HepG2 (cell line): Measurements from ENCODE around the gene TPST2. TPM values are rescaled to one million over a fixed set of nuclear protein-coding genes. Genes with fewer than 3 reads are reported as not detected.

Experiments used
- ATAC-seq: fragments of 200-7000 bp; cut with Tn5 transposase; 3 replicates; pipeline ENCODE4 v1.9.1; 2020; ENCODE audit warnings: mild to moderate bottlenecking, moderate library complexity
- BruUV-seq: library from RNA; stranded (reverse); fragments of 400-500 nt; replicated peaks from 2 replicates; lab custom pipeline; 2021; lab: Mats Ljungman, UMichigan
- CTCF ChIA-PET: fragments of 300-600 bp; formaldehyde crosslinking; extraction: SDS; loops from one replicate; lab custom pipeline; 2021; ENCODE audit warnings: low total read pairs, inconsistent platforms, low intra/inter-chr PET ratio; lab: Yijun Ruan, JAX
- POLR2A ChIA-PET: fragments of 350-600 bp; sonication (Branson Sonifier 250); formaldehyde crosslinking; loops from one replicate; lab custom pipeline; 2020; ENCODE audit warnings: antibody characterized with exemption, inconsistent platforms; lab: Yijun Ruan, JAX
- DNase-seq: peaks from one replicate; pipeline ENCODE4 v3.0.0-alpha.2; 2015; ENCODE audit warnings: low spot score
- FAIRE-seq: peaks from 3 replicates; lab custom pipeline; 2011; peaks lifted over from hg19 to GRCh38; lab: Jason Lieb, UNC
- H2AFZ ChIP-seq: one replicate; pipeline ENCODE4 v1.6.1; 2011; ENCODE audit warnings: low read length, inconsistent platforms
- H3K27ac ChIP-seq: fragments of 300-600 bp; 3 replicates; pipeline ENCODE4 v1.8.0; 2011; ENCODE audit warnings: mixed run types, mild to moderate bottlenecking, mixed read lengths, low read length, inconsistent platforms; ENCODE audit not compliant: insufficient read depth; ENCODE audit errors: extremely low read length
- H3K27me3 ChIP-seq, 2 experiments: fragments of 200-600 bp in 1 of 2; 2 replicates in 1 of 2; 3 replicates in 1 of 2; pipeline versions ENCODE4 v1.6.0 to v1.8.0; 2011; ENCODE audit warnings: low read length in 2 of 2, mild to moderate bottlenecking in 2 of 2, moderate library complexity in 2 of 2, inconsistent platforms in 1 of 2; ENCODE audit not compliant: insufficient read depth in 2 of 2, control insufficient read depth in 1 of 2
- H3K36me3 ChIP-seq, 2 experiments: fragments of 200-600 bp in 1 of 2; replicated peaks in 1 of 2; 2 replicates in 1 of 2; 3 replicates in 1 of 2; pipeline versions ENCODE4 v1.5.1 to v1.8.0; 2011; ENCODE audit warnings: low read length in 2 of 2, inconsistent platforms in 1 of 2; ENCODE audit not compliant: insufficient read depth in 2 of 2, control insufficient read depth in 1 of 2
- H3K4me1 ChIP-seq: 2 replicates; pipeline ENCODE4 v1.5.1; 2012; ENCODE audit warnings: low read length, inconsistent platforms; ENCODE audit not compliant: insufficient read depth
- H3K4me2 ChIP-seq: 2 replicates; pipeline ENCODE4 v1.6.0; 2011; ENCODE audit warnings: low read depth, low read length, inconsistent platforms
- H3K4me3 ChIP-seq, 3 experiments: fragments of 200-600 bp in 1 of 3; sonication (generic), shearing (Covaris generic) in 1 of 3; replicated peaks in 1 of 3; 2 replicates each; pipeline ENCODE4 v1.5.1; 2011 to 2016; ENCODE audit warnings: low read length in 3 of 3, inconsistent platforms in 2 of 3, low read depth in 2 of 3, mild to moderate bottlenecking in 2 of 3, control low read depth in 1 of 3, mixed read lengths in 1 of 3; ENCODE audit not compliant: insufficient read depth in 1 of 3
- H3K79me2 ChIP-seq: one replicate; pipeline ENCODE4 v1.6.1; 2011; ENCODE audit warnings: low read length, inconsistent platforms; ENCODE audit not compliant: insufficient read depth
- H3K9ac ChIP-seq: 2 replicates; pipeline ENCODE4 v1.6.0; 2011; ENCODE audit warnings: mild to moderate bottlenecking, low read depth, low read length, inconsistent platforms; ENCODE audit not compliant: insufficient read depth
- H3K9me3 ChIP-seq: 2 replicates; pipeline ENCODE4 v1.5.1; 2012; ENCODE audit warnings: mild to moderate bottlenecking, low read length
- H4K20me1 ChIP-seq: 2 replicates; pipeline ENCODE4 v1.6.0; 2011; ENCODE audit warnings: inconsistent platforms, mild to moderate bottlenecking, low read length, moderate library complexity; ENCODE audit not compliant: insufficient read depth
- ASH2L ChIP-seq: fragments of 300-600, 200-600 bp; sonication (generic); IDR thresholded peaks from 2 replicates; pipeline ENCODE4 v1.7.0; 2017; ENCODE audit warnings: low read depth, mild to moderate bottlenecking, moderate library complexity, mixed read lengths, low read length; ENCODE audit not compliant: insufficient read length
- ZNF572 ChIP-seq: sonication (generic); formaldehyde crosslinking; IDR thresholded peaks from 2 replicates; pipeline ENCODE4 v1.5.1; 2020; ENCODE audit warnings: mild to moderate bottlenecking, missing genetic modification reagents
- WGBS: methylation state at CpG from one replicate; pipeline ENCODE4 v1.1.6; 2017; ENCODE audit warnings: low lambda C conversion rate; 5-methylcytosine and 5-hydroxymethylcytosine counted together
- in situ Hi-C: cut with HindIII; loops from 2 replicates; pipeline ENCODE4 v1.10.0; 2017; ENCODE audit warnings: low pct_unique_long_range_greater_than_20kb; ENCODE audit not compliant: extremely low pct_ligation_motif_present
- intact Hi-C: fragments of 100-400 bp; cut with micrococcal nuclease; formaldehyde crosslinking; loops from one replicate; pipeline ENCODE4 v1.10.0; 2022; ENCODE audit not compliant: unreplicated experiment
- polyA plus RNA-seq, 8 experiments: library from polyadenylated mRNA; depleted of rRNA in 3 of 8; stranded (reverse) in 7 of 8; unstranded in 1 of 8; fragments of >200 nt; fragmentation: Illumina TruSeq in 4 of 8; extraction: Trizol in 4 of 8; gene quantifications; 2 replicates each; pipeline versions ENCODE4 v1.2.1 to v1.2.3, GENCODE V29; 2011 to 2016; ENCODE audit warnings: low read depth in 4 of 8, missing spikeins in 1 of 8, mixed read lengths in 1 of 8; ENCODE audit not compliant: insufficient read depth in 1 of 8
- total RNA-seq, 5 experiments: library from RNA; depleted of rRNA; stranded (reverse); fragments of >200 nt; fragmentation: Illumina TruSeq; extraction: Trizol; gene quantifications; 2 replicates each; pipeline ENCODE4 v1.2.3, GENCODE V29; 2016; ENCODE audit warnings: low read depth in 1 of 5
- TF ChIP-seq, protein P1 (sequence below): sonication (generic); formaldehyde crosslinking; IDR thresholded peaks from 2 replicates; pipeline ENCODE4 v1.5.1; 2020; ENCODE audit warnings: mild to moderate bottlenecking, moderate library complexity, missing genetic modification reagents
- TF ChIP-seq, protein P2 (sequence below): sonication (generic); formaldehyde crosslinking; IDR thresholded peaks from 2 replicates; pipeline ENCODE4 v1.4.0; 2020; ENCODE audit warnings: mild to moderate bottlenecking, low read depth, missing genetic modification reagents
- TF ChIP-seq, protein P3 (sequence below): sonication (generic); formaldehyde crosslinking; IDR thresholded peaks from 2 replicates; pipeline ENCODE4 v1.4.0; 2020; ENCODE audit warnings: missing genetic modification reagents

Gene TPST2
- total and polyA plus RNA-seq, 2 of the 13 experiments (the other 11 are each of a cell fraction or from before 2014, with no cell fraction given): 15.2 to 23.8 TPM

DNA sequence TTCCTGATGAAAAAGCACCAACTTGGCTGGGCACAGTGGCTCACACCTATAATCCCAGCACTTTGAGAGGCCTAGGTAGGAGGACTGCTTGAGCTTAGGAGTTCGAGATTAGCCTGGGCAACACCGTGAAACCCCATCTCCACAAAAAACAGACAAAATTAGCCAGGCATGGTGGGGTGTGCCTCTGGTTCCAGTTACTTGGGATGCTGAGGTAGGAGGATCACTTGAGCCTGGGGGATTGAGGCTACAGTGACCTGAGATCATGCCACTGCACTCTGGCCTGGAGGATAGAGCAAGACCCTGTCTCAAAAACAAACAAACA is 109.4 kb downstream of the TPST2 start:
- H3K79me2 ChIP-seq: peaks cover 85% of the 10 kb centered on the region
- WGBS: 25% methylated on average over 2 of the region's 2 CpGs
- no peak overlapping the region for H2AFZ ChIP-seq
- POLR2A ChIA-PET: interaction anchor here (0.6 to 1.0 kb wide), 2 partner anchors 9 to 32 kb away, joined by 3 read pairs; partner anchors contain the start of gene TFIP11
- H3K27ac ChIP-seq: peak overlapping the region; percentile 95
- BruUV-seq: no TSS peak
- peak overlapping the region; percentile 55 to 64 (median 61); a peak in 5 of 6 replicates for H3K4me3 ChIP-seq
- H3K4me2 ChIP-seq: peak overlapping the region; percentile 83
- TF ChIP-seq ZNF572 (CRISPR knock-in tag) (0 out of 2 replicates have a peak, but pooled peaks have one; percentile 37), ASH2L (no peak)
- TF ChIP-seq, protein P1, sequence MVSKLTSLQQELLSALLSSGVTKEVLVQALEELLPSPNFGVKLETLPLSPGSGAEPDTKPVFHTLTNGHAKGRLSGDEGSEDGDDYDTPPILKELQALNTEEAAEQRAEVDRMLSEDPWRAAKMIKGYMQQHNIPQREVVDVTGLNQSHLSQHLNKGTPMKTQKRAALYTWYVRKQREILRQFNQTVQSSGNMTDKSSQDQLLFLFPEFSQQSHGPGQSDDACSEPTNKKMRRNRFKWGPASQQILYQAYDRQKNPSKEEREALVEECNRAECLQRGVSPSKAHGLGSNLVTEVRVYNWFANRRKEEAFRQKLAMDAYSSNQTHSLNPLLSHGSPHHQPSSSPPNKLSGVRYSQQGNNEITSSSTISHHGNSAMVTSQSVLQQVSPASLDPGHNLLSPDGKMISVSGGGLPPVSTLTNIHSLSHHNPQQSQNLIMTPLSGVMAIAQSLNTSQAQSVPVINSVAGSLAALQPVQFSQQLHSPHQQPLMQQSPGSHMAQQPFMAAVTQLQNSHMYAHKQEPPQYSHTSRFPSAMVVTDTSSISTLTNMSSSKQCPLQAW (CRISPR knock-in tag): peak; percentile 54; the same call in 1 of the 2 replicates
- TF ChIP-seq, protein P2, sequence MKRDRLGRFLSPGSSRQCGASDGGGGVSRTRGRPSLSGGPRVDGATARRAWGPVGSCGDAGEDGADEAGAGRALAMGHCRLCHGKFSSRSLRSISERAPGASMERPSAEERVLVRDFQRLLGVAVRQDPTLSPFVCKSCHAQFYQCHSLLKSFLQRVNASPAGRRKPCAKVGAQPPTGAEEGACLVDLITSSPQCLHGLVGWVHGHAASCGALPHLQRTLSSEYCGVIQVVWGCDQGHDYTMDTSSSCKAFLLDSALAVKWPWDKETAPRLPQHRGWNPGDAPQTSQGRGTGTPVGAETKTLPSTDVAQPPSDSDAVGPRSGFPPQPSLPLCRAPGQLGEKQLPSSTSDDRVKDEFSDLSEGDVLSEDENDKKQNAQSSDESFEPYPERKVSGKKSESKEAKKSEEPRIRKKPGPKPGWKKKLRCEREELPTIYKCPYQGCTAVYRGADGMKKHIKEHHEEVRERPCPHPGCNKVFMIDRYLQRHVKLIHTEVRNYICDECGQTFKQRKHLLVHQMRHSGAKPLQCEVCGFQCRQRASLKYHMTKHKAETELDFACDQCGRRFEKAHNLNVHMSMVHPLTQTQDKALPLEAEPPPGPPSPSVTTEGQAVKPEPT (CRISPR knock-in tag): 0 out of 2 replicates have a peak, but pooled peaks have one; percentile 40
- TF ChIP-seq, protein P3, sequence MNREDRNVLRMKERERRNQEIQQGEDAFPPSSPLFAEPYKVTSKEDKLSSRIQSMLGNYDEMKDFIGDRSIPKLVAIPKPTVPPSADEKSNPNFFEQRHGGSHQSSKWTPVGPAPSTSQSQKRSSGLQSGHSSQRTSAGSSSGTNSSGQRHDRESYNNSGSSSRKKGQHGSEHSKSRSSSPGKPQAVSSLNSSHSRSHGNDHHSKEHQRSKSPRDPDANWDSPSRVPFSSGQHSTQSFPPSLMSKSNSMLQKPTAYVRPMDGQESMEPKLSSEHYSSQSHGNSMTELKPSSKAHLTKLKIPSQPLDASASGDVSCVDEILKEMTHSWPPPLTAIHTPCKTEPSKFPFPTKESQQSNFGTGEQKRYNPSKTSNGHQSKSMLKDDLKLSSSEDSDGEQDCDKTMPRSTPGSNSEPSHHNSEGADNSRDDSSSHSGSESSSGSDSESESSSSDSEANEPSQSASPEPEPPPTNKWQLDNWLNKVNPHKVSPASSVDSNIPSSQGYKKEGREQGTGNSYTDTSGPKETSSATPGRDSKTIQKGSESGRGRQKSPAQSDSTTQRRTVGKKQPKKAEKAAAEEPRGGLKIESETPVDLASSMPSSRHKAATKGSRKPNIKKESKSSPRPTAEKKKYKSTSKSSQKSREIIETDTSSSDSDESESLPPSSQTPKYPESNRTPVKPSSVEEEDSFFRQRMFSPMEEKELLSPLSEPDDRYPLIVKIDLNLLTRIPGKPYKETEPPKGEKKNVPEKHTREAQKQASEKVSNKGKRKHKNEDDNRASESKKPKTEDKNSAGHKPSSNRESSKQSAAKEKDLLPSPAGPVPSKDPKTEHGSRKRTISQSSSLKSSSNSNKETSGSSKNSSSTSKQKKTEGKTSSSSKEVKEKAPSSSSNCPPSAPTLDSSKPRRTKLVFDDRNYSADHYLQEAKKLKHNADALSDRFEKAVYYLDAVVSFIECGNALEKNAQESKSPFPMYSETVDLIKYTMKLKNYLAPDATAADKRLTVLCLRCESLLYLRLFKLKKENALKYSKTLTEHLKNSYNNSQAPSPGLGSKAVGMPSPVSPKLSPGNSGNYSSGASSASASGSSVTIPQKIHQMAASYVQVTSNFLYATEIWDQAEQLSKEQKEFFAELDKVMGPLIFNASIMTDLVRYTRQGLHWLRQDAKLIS (CRISPR knock-in tag): no peak
- TF ChIP-seq, all 625 proteins: peak for 3
- Histone ChIP-seq H3K36me3 (peaks cover 0 to 16% of the 10 kb centered on the region in 2 experiments; a peak in 4 of 5 replicates), H4K20me1 (no peaks in the 10 kb centered on the region), H3K9ac (peak overlapping the region; percentile 72), H3K4me1 (peaks cover 77% of the 10 kb centered on the region), H3K27me3 (no peaks in the 10 kb centered on the region; a peak in 1 of 5 replicates), H3K9me3 (no peaks in the 10 kb centered on the region)
- ATAC-seq (no peak), DNase-seq (no peak), FAIRE-seq (no peak)
- intact Hi-C loops: no loop called here
- CTCF ChIA-PET: no interaction called here
- in situ Hi-C loops: no loop called here
